Stomach (tissue), 9 donors: ENCODE data around the gene TSPAN3. TPM values are rescaled to one million over a fixed set of nuclear protein-coding genes. Genes with fewer than 3 reads are reported as not detected.

ENCODE experiments used
- DNase-seq, 2 donors: peaks; one replicate each; pipeline versions ENCODE4 v3.0.0 to v3.0.0-alpha.2; 2013 to 2019
- H3K27ac ChIP-seq, 5 donors: fragments of 200-600 bp in 4 of 5; sonication (generic) in 4 of 5; one replicate each; pipeline ENCODE4 v1.5.1; 2013 to 2019; ENCODE audit warnings: mild to moderate bottlenecking in 1 of 5, moderate library complexity in 1 of 5
- H3K27me3 ChIP-seq, 3 donors: fragments of 200-600 bp; sonication (generic); one replicate each; pipeline ENCODE4 v1.5.1; 2017 to 2019; ENCODE audit warnings: mixed run types in 1 of 3
- H3K36me3 ChIP-seq, 4 donors: fragments of 200-600 bp; sonication (generic); 1 replicate in 3 of 4; 2 replicates in 1 of 4; pipeline ENCODE4 v1.5.1; 2016 to 2019
- H3K4me1 ChIP-seq, 4 donors: fragments of 200-600 bp; sonication (generic); one replicate each; pipeline ENCODE4 v1.5.1; 2016 to 2019
- H3K4me3 ChIP-seq, 4 donors: fragments of 200-600 bp; sonication (generic) in 3 of 4; one replicate each; pipeline ENCODE4 v1.5.1; 2016 to 2019; ENCODE audit warnings: mild to moderate bottlenecking in 1 of 4
- H3K9me3 ChIP-seq, 4 donors: fragments of 200-600 bp; sonication (generic); one replicate each; pipeline ENCODE4 v1.5.1; 2016 to 2019
- CTCF ChIP-seq, 7 experiments: fragments of 450-650 bp in 4 of 7; fragments of 200-600 bp in 3 of 7; sonication (generic) in 3 of 7; IDR thresholded peaks; one replicate each; pipeline ENCODE4 v1.5.1; 2016 to 2019; ENCODE audit warnings: antibody characterized with exemption in 7 of 7, control low read depth in 2 of 7, mild to moderate bottlenecking in 1 of 7
- EP300 ChIP-seq: sonication (generic); formaldehyde crosslinking; IDR thresholded peaks from one replicate; pipeline ENCODE4 v1.6.1; 2017; ENCODE audit warnings: antibody characterized with exemption
- POLR2A ChIP-seq, 4 donors: fragments of 450-650 bp; IDR thresholded peaks; one replicate each; pipeline ENCODE4 v1.6.1; 2016; ENCODE audit warnings: antibody characterized with exemption in 4 of 4, control low read depth in 2 of 4, mild to moderate bottlenecking in 1 of 4, moderate library complexity in 1 of 4
- POLR2AphosphoS5 ChIP-seq, 3 donors: sonication (generic); formaldehyde crosslinking; IDR thresholded peaks; one replicate each; pipeline ENCODE4 v1.6.1; 2016; ENCODE audit warnings: antibody characterized with exemption in 3 of 3
- WGBS, 5 donors: extraction: QIAGEN DNeasy Blood & Tissue Kit in 3 of 5; methylation state at CpG; one replicate each; pipeline versions ENCODE4 v1.1.5 to v1.1.7; 2013 to 2018; 5-methylcytosine and 5-hydroxymethylcytosine counted together
- intact Hi-C: fragments of 100-400 bp; cut with DNase I; formaldehyde crosslinking; loops from one replicate; pipeline ENCODE4 v1.15.1; 2023; ENCODE audit warnings: low total_unique reads
- polyA plus RNA-seq, 3 donors: library from polyadenylated mRNA; stranded (reverse); fragments of 200-250 nt; gene quantifications; one replicate each; pipeline ENCODE4 v1.2.3, GENCODE V29; 2013
- total RNA-seq, 5 donors: library from RNA; depleted of rRNA; stranded (reverse); fragments of >200 nt; gene quantifications; one replicate each; pipeline versions ENCODE4 v1.1.0 to v1.2.3, GENCODE V29; 2014 to 2016
- donor health status: healthy with polysubstance abuse.
- donor health status: Bipolar disorder and iron deficiency.
- donor health status: healthy.

TSPAN3 gene
- total and polyA plus RNA-seq, 8 donors = 42.9 to 390 (median 99.7) TPM

DNA sequence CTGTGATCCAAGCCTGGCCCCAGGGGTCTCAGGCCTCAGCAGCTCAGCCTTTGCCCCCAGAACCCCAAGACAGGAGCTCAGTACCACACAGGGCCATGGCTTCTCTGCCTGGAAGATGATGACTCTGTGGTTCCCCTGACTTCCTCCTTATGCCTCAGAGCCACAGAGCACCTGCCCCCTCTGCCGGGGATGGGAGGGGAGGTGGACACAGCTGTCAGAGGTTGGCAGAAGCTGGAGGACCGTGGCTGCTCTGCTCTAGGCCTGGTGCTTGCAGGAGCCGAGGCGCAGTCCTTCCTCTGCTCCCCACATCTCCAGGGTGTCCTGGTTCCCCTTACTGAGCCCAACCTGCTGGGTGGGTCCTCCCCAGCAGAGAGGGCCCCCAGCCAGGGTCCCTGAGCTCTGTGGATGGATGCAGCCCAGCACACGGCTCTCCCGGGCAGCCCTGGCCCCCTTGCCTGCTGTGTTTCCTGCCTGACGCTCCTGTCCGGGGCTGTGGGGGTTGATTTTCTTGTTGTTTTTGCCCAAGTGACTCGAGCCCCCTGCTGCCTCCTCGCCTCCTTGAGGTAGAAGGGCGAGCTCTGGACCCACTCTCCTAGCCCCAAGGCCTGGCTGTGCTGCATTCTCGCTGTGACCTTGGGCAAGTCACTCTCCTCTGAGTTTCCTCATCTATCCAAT is 39.4 kb downstream of the TSPAN3 start:
- DNase-seq = peak; percentile 25 to 68
- intact Hi-C loops = no loop called here
- Histone ChIP-seq H3K27me3 (peaks cover 0 to 33% (median 12%) of the 10 kb centered on the region in 3 donors), H3K27ac (no peak overlapping the region), H3K36me3 (peaks cover 0 to 46% (median 3%) of the 10 kb centered on the region in 4 donors), H3K4me1 (peaks cover 7 to 53% (median 15%) of the 10 kb centered on the region in 4 donors), H3K4me3 (no peak overlapping the region), H3K9me3 (no peaks in the 10 kb centered on the region)
- TF ChIP-seq POLR2AphosphoS5 (IDR thresholded peaks at IDR 0.05) (no peak), POLR2A (IDR thresholded peaks at IDR 0.05) (no peak), EP300 (no peak), CTCF (IDR thresholded peaks at IDR 0.05) (no peak)
- WGBS, 5 donors = 76 to 94% (median 81%) methylated on average over 7 to 12 of the region's 12 CpGs

GRCh38 chr15:77030928-77031375 is 40.0 kb downstream of the TSPAN3 start:
- peaks cover 7 to 53% (median 15%) of the 10 kb centered on the region in 4 donors for H3K4me1 ChIP-seq
- H3K9me3 ChIP-seq = no peaks in the 10 kb centered on the region
- TF ChIP-seq EP300 (no peak), POLR2A (IDR thresholded peaks at IDR 0.05) (no peak), CTCF (IDR thresholded peaks at IDR 0.05) (no peak), POLR2AphosphoS5 (IDR thresholded peaks at IDR 0.05) (no peak)
- WGBS, 5 donors = 84 to 90% (median 89%) methylated on average over 7 to 10 of the region's 10 CpGs
- peaks cover 0 to 46% (median 0%) of the 10 kb centered on the region in 4 donors for H3K36me3 ChIP-seq
- H3K27me3 ChIP-seq = peaks cover 0 to 33% (median 12%) of the 10 kb centered on the region in 3 donors
- intact Hi-C loops = no loop called here
- H3K4me3 ChIP-seq = no peak overlapping the region
- peak in 1 of 2 donors; percentile 16 for DNase-seq
- no peak overlapping the region for H3K27ac ChIP-seq

DNA sequence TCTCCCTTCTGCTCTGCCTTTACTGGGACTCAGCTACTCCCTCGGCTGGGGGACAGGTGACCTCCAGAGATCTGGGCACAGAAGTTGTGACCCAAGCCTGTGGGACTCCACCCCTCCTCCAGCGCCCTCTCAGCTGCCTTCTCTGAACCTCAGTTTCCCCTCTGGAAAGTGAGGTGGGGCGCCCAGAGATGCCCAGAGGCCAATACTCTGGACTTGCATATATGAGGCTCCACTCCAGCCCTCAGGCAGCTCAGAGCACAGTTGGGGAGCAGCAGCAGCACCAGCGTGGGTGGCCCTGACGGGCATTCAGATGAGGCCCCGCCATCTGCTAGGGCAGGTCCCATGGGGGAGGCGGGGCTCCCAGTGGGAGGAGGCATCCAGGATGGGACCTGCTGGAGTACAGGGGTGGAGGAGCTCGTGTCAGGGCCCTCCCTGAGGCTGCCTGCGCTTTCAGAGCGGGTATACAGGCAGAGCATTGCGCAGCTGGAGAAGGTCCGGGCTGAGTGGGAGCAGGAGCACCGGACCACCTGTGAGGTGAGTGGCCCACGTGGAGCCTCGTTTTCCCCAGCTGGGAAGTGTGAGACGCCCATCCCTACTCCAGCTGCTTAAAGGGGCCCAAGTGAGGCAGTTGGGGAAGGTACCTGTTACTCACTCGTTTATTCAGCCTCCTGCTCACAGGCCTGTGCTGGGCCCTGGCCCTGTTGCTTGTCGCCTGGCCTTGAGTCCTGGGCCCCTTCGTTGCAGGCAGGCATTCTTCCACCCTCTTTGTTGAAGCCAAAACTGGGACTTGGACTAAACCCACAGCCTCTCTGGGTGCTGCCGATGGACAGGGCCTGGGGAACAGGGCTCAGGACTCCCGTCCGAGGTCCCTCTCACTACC is 40.6 kb downstream of the TSPAN3 start:
- H3K36me3 ChIP-seq = peaks cover 0 to 40% (median 0%) of the 10 kb centered on the region in 4 donors

More for the DNA sequence above, 40.6 kb downstream of the TSPAN3 start:
- H3K9me3 ChIP-seq = no peaks in the 10 kb centered on the region
- H3K27ac ChIP-seq = no peak overlapping the region
- H3K27me3 ChIP-seq = peaks cover 0 to 33% (median 12%) of the 10 kb centered on the region in 3 donors
- peak; percentile 19 to 48 for DNase-seq
- intact Hi-C loops = no loop called here
- H3K4me3 ChIP-seq = no peak overlapping the region
- TF ChIP-seq EP300 (no peak), CTCF (IDR thresholded peaks at IDR 0.05) (no peak), POLR2A (IDR thresholded peaks at IDR 0.05) (no peak), POLR2AphosphoS5 (IDR thresholded peaks at IDR 0.05) (no peak)
- peaks cover 7 to 50% (median 15%) of the 10 kb centered on the region in 4 donors for H3K4me1 ChIP-seq
- 70 to 81% (median 79%) methylated on average over 11 to 22 of the region's 22 CpGs for WGBS, 5 donors
